HUES6 (cell line): ENCODE measurements around the gene HCN1.

ENCODE experiments used
- H3K27ac ChIP-seq: 2 replicates; pipeline ENCODE4 v1.7.0; 2013; ENCODE audit warnings: low read depth, mild to moderate bottlenecking, low read length, inconsistent platforms
- H3K27me3 ChIP-seq: 2 replicates; pipeline ENCODE4 v1.6.1; 2013; ENCODE audit warnings: low read length; ENCODE audit not compliant: control insufficient read depth, insufficient read depth
- H3K36me3 ChIP-seq: 2 replicates; pipeline ENCODE4 v1.6.1; 2013; ENCODE audit warnings: low read length; ENCODE audit not compliant: control insufficient read depth, insufficient read depth
- H3K4me1 ChIP-seq: 2 replicates; pipeline ENCODE4 v1.6.1; 2013; ENCODE audit warnings: low read length; ENCODE audit not compliant: control insufficient read depth, insufficient read depth
- H3K4me3 ChIP-seq: 2 replicates; pipeline ENCODE4 v1.5.1; 2013; ENCODE audit warnings: low read depth, low read length
- H3K9ac ChIP-seq: one replicate; pipeline ENCODE4 v1.6.1; 2013; ENCODE audit warnings: mild to moderate bottlenecking, low read length
- H3K9me3 ChIP-seq: 2 replicates; pipeline ENCODE4 v1.6.1; 2013; ENCODE audit warnings: low read depth, low read length; ENCODE audit not compliant: control insufficient read depth, insufficient read depth

Gene HCN1

GRCh38 chr5:45696206-45696836 is at the start of gene HCN1:
Gene HCN1, minus strand, starts transcription at chr5:45696380.
- Histone ChIP-seq H3K27me3 (peaks cover 36% of the 10 kb centered on the region), H3K4me1 (no peaks in the 10 kb centered on the region), H3K9me3 (no peaks in the 10 kb centered on the region), H3K36me3 (no peaks in the 10 kb centered on the region), H3K4me3 (peak within 1 kb of the TSS; percentile 61), H3K9ac (no peak within 1 kb of the TSS), H3K27ac (no peak within 1 kb of the TSS)

- Histone ChIP-seq H3K9ac (no peak overlapping the region), H3K27ac (no peak overlapping the region; the same call in 1 of the 2 replicates), H3K27me3 (no peaks in the 10 kb centered on the region), H3K9me3 (peaks cover 22% of the 10 kb centered on the region; the same call in 1 of the 2 replicates), H3K4me3 (no peak overlapping the region), H3K4me1 (no peaks in the 10 kb centered on the region; the same call in 1 of the 2 replicates), H3K36me3 (no peaks in the 10 kb centered on the region)
Observed at GRCh38 chr5:45741110-45741509, 44.9 kb upstream of the HCN1 start.

- H3K27me3 ChIP-seq, result no peaks in the 10 kb centered on the region
- no peak overlapping the region for H3K4me3 ChIP-seq
- no peaks in the 10 kb centered on the region; the same call in 1 of the 2 replicates for H3K4me1 ChIP-seq
- H3K9me3 ChIP-seq, result peaks cover 28% of the 10 kb centered on the region; the same call in 1 of the 2 replicates
- no peak overlapping the region for H3K27ac ChIP-seq
- H3K36me3 ChIP-seq, result no peaks in the 10 kb centered on the region
- no peak overlapping the region for H3K9ac ChIP-seq
Observed at GRCh38 chr5:45737153-45737552, 41.0 kb upstream of the HCN1 start.

GRCh38 chr5:45725537-45725936 is 29.4 kb upstream of the HCN1 start:
- no peaks in the 10 kb centered on the region for H3K27me3 ChIP-seq
- no peaks in the 10 kb centered on the region for H3K36me3 ChIP-seq
- H3K27ac ChIP-seq, result no peak overlapping the region
- no peaks in the 10 kb centered on the region for H3K4me1 ChIP-seq
- H3K9me3 ChIP-seq, result peaks cover 8% of the 10 kb centered on the region; the same call in 1 of the 2 replicates
- no peak overlapping the region for H3K9ac ChIP-seq
- no peak overlapping the region for H3K4me3 ChIP-seq

GRCh38 chr5:45697201-45697600 is 1.0 kb upstream of the HCN1 start:
- Histone ChIP-seq H3K9me3 (no peaks in the 10 kb centered on the region), H3K36me3 (no peaks in the 10 kb centered on the region), H3K4me3 (no peak overlapping the region), H3K4me1 (no peaks in the 10 kb centered on the region), H3K27ac (no peak overlapping the region), H3K9ac (no peak overlapping the region), H3K27me3 (peaks cover 31% of the 10 kb centered on the region)

- H3K27ac ChIP-seq, result no peak overlapping the region
- no peak overlapping the region for H3K9ac ChIP-seq
- H3K36me3 ChIP-seq, result no peaks in the 10 kb centered on the region
- H3K4me1 ChIP-seq, result no peaks in the 10 kb centered on the region
- peak overlapping the region; percentile 61 for H3K4me3 ChIP-seq
- no peaks in the 10 kb centered on the region for H3K9me3 ChIP-seq
- peaks cover 36% of the 10 kb centered on the region for H3K27me3 ChIP-seq
Observed at GRCh38 chr5:45695804-45696156, 400 bp downstream of the HCN1 start.

GRCh38 chr5:45694971-45695803 is 993 bp downstream of the HCN1 start:
- Histone ChIP-seq H3K27ac (no peak overlapping the region), H3K36me3 (no peaks in the 10 kb centered on the region), H3K4me1 (no peaks in the 10 kb centered on the region), H3K4me3 (peak overlapping the region; percentile 61), H3K9ac (no peak overlapping the region), H3K27me3 (peaks cover 36% of the 10 kb centered on the region), H3K9me3 (no peaks in the 10 kb centered on the region)

GRCh38 chr5:45694255-45694814 is 1.8 kb downstream of the HCN1 start:
- Histone ChIP-seq H3K27me3 (peaks cover 36% of the 10 kb centered on the region), H3K4me1 (no peaks in the 10 kb centered on the region), H3K4me3 (peak overlapping the region; percentile 61)

GRCh38 chr5:45692481-45692880 is 3.7 kb downstream of the HCN1 start:
- H3K27ac ChIP-seq, result no peak overlapping the region
- H3K36me3 ChIP-seq, result no peaks in the 10 kb centered on the region
- no peaks in the 10 kb centered on the region for H3K9me3 ChIP-seq
- H3K27me3 ChIP-seq, result peaks cover 35% of the 10 kb centered on the region
- H3K4me1 ChIP-seq, result no peaks in the 10 kb centered on the region
- H3K4me3 ChIP-seq, result no peak overlapping the region
- no peak overlapping the region for H3K9ac ChIP-seq

More at GRCh38 chr5:45694255-45694814, 1.8 kb downstream of the HCN1 start:
- H3K9me3 ChIP-seq, result no peaks in the 10 kb centered on the region
- no peak overlapping the region for H3K9ac ChIP-seq
- no peak overlapping the region for H3K27ac ChIP-seq
- no peaks in the 10 kb centered on the region for H3K36me3 ChIP-seq

- H3K9me3 ChIP-seq, result no peaks in the 10 kb centered on the region
- no peaks in the 10 kb centered on the region for H3K4me1 ChIP-seq
- H3K9ac ChIP-seq, result no peak overlapping the region
- H3K27ac ChIP-seq, result no peak overlapping the region
- no peak overlapping the region for H3K4me3 ChIP-seq
- no peaks in the 10 kb centered on the region for H3K36me3 ChIP-seq
- peaks cover 27% of the 10 kb centered on the region for H3K27me3 ChIP-seq
Observed at GRCh38 chr5:45691656-45692055, 4.5 kb downstream of the HCN1 start.

GRCh38 chr5:45687701-45688100 is 8.5 kb downstream of the HCN1 start:
- H3K36me3 ChIP-seq, result no peaks in the 10 kb centered on the region
- no peaks in the 10 kb centered on the region for H3K4me1 ChIP-seq
- H3K27ac ChIP-seq, result no peak overlapping the region
- peaks cover 5% of the 10 kb centered on the region; the same call in 1 of the 2 replicates for H3K27me3 ChIP-seq
- no peak overlapping the region for H3K9ac ChIP-seq
- no peaks in the 10 kb centered on the region for H3K9me3 ChIP-seq
- H3K4me3 ChIP-seq, result no peak overlapping the region
